ENCODE results near the gene ZZZ3. TPM values are rescaled to one million over a fixed set of nuclear protein-coding genes. Genes with fewer than 3 reads are reported as not detected.

ZZZ3 gene
- total and polyA plus RNA-seq, 10 of the 15 experiments (the other 5 are each of a cell fraction or from before 2014, with no cell fraction given), result 10.5 to 44.1 (median 29.5) TPM

DNA sequence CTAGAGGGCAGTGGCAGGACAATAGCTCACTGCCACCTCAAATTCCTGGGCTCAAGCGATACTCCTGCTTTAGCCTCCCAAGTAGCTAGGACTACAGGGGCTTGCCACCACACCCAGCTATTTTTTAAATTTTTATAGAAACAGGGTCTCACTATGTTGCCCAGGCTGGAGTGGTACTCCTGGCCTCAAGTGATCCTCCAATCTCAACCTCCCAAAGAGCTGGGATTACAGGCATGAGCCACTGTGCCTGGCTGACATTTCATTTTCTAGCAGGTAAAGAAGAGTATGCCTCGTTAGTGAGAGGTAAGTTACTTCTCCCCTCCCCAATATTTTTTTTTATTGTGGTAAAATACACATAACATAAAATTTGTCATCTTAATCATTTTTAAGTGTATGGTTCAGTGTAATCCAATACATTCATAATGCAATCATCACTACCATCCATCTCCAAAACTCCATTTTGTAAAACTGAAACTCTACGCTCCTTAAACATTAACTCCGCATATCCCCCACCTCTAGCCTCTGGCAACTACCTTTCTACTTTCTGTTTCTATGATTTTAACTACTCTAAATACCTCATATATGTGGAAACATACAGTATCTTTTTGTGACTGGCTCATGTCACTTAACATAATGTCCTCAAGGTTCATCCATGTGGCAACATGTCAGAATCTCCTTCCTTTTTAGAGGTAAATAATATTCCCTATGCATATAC, 22.4 kb downstream of the ZZZ3 start:
- no peak for TF ChIP-seq ZNF384 (IDR thresholded peaks at IDR 0.05; ENCODE audit: borderline replicate concordance, low read depth, low read length)
- TF ChIP-seq BACH1 (IDR thresholded peaks at IDR 0.05; ENCODE audit: borderline replicate concordance), result no peak
- no peak for TF ChIP-seq RBBP5 (conservative IDR thresholded peaks at IDR 0.05)
- no peak for TF ChIP-seq NR2F1 (conservative IDR thresholded peaks at IDR 0.05)
- Histone ChIP-seq H3K36me3 (ENCODE audit: control insufficient read depth in 2 of 2, insufficient read depth in 2 of 2, low read length in 1 of 2) (no peaks in the 10 kb centered on the region; a peak in 2 of 4 replicates), H3K9me3 (replicated peaks; ENCODE audit: control insufficient read depth, insufficient read depth, low read length) (no peaks in the 10 kb centered on the region), H3K4me3 (no peak overlapping the region), H3K9ac (ENCODE audit: control insufficient read depth, insufficient read depth, low read length) (no peak overlapping the region), H3K27me3 (replicated peaks in 1 of 2; ENCODE audit: control insufficient read depth in 2 of 2, insufficient read depth in 2 of 2, low read length in 1 of 2) (no peaks in the 10 kb centered on the region), H3K4me2 (ENCODE audit: control insufficient read depth, insufficient read depth) (no peak overlapping the region), H3K4me1 (ENCODE audit: control insufficient read depth, insufficient read depth, low read length) (no peaks in the 10 kb centered on the region), H4K20me1 (ENCODE audit: control insufficient read depth, insufficient read depth) (0 out of 2 replicates have a peak, but pooled peaks cover 4% of the 10 kb centered on the region), H2AFZ (ENCODE audit: control insufficient read depth, low read depth, low read length) (no peak overlapping the region), H3K27ac (ENCODE audit: control insufficient read depth, insufficient read depth) (no peak overlapping the region), H3K79me2 (ENCODE audit: control insufficient read depth, insufficient read depth, low read length) (peaks cover 56% of the 10 kb centered on the region)
- in situ Hi-C loops (cut with MboI), result no loop called here
- ChIA-PET RAD21 (ENCODE audit: unreplicated experiment) (no interaction called here), SMC1A (ENCODE audit: uncharacterized antibody, unreplicated experiment) (interaction anchor here (1.3 to 2.1 kb wide), 3 partner anchors 8 to 12 kb away, joined by 3 to 6 read pairs (median 4); no protein-coding TSS in a partner anchor), CTCF (interaction anchor here (0.6 to 1.0 kb wide), 2 partner anchors 9 to 466 kb away, joined by 3 read pairs; no protein-coding TSS in a partner anchor), POLR2A (interaction anchor here (1.0 kb wide), 1 partner anchor 12 kb away, joined by 7 read pairs; no protein-coding TSS in a partner anchor)
- ATAC-seq (no peak), DNase-seq (ENCODE audit: low read depth, low spot score) (no peak), FAIRE-seq (no peak)
- no TSS peak for BruUV-seq (replicated peaks)
- intact Hi-C loops (cut with micrococcal nuclease; ENCODE audit: unreplicated experiment), result no loop called here
- WGBS (ENCODE audit: insufficient coverage, insufficient replicate concordance, low lambda C conversion rate, missing lambda C conversion rate), result 75% methylated on average over 4 of the region's 4 CpGs

DNA sequence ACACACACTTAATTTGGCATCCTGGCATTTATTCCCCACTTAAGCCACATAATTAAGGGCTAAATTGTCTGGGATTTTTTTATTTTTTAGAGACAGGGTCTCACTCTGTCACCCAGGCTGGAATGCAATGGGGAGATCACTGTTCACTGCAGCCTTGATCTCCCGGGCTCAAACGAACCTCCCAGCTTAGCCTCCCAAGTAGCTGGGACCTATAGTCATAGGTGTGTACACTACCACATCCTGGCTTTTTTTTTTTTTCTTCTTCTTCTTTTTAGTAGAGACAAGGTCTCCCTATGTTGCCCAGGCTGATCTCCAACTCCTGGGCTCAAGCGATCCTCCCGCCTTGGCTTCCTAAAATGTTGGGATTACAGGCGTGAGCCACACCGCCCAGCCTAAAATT, 24.2 kb downstream of the ZZZ3 start:
- TF ChIP-seq, protein P1, sequence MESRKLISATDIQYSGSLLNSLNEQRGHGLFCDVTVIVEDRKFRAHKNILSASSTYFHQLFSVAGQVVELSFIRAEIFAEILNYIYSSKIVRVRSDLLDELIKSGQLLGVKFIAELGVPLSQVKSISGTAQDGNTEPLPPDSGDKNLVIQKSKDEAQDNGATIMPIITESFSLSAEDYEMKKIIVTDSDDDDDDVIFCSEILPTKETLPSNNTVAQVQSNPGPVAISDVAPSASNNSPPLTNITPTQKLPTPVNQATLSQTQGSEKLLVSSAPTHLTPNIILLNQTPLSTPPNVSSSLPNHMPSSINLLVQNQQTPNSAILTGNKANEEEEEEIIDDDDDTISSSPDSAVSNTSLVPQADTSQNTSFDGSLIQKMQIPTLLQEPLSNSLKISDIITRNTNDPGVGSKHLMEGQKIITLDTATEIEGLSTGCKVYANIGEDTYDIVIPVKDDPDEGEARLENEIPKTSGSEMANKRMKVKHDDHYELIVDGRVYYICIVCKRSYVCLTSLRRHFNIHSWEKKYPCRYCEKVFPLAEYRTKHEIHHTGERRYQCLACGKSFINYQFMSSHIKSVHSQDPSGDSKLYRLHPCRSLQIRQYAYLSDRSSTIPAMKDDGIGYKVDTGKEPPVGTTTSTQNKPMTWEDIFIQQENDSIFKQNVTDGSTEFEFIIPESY (IDR thresholded peaks at IDR 0.05), result no peak
- TF ChIP-seq ZZZ3 (IDR thresholded peaks at IDR 0.05; ENCODE audit: control insufficient read depth, insufficient read length, low read depth) (no peak), ZNF384 (IDR thresholded peaks at IDR 0.05; ENCODE audit: borderline replicate concordance, low read depth, low read length) (no peak), IRF4 (IDR thresholded peaks at IDR 0.05; ENCODE audit: low read depth, low read length) (no peak), EP300 (IDR thresholded peaks at IDR 0.05; ENCODE audit: borderline replicate concordance in 1 of 2, control insufficient read depth in 1 of 2, low read depth in 2 of 2, low read length in 2 of 2) (no peak), HDAC6 (IDR thresholded peaks at IDR 0.05; ENCODE audit: unreplicated experiment) (no peak), SP1 (IDR thresholded peaks at IDR 0.05; ENCODE audit: low read depth, low read length) (no peak), CBFB (IDR thresholded peaks at IDR 0.05; ENCODE audit: low read depth) (no peak), MTA2 (IDR thresholded peaks at IDR 0.05; ENCODE audit: low read depth) (no peak), BHLHE40 (IDR thresholded peaks at IDR 0.05; ENCODE audit: borderline replicate concordance in 1 of 2, low read depth in 2 of 2, low read length in 1 of 2) (no peak), JUND (IDR thresholded peaks at IDR 0.05; ENCODE audit: low read depth, low read length) (no peak)
- RAD21 ChIA-PET (ENCODE audit: unreplicated experiment), result no interaction called here
- SMC1A ChIA-PET (ENCODE audit: uncharacterized antibody, unreplicated experiment), result interaction anchor here (1.0 to 2.1 kb wide), 3 partner anchors 11 to 14 kb away, joined by 3 to 6 read pairs (median 3); no protein-coding TSS in a partner anchor
- 99% methylated on average over 6 of the region's 6 CpGs for WGBS (ENCODE audit: insufficient coverage, insufficient replicate concordance, low lambda C conversion rate, missing lambda C conversion rate)
- H3K27ac ChIP-seq (ENCODE audit: control insufficient read depth, insufficient read depth), result no peak overlapping the region
- H3K9ac ChIP-seq (ENCODE audit: control insufficient read depth, insufficient read depth, low read length), result no peak overlapping the region
- H3K4me1 ChIP-seq (ENCODE audit: control insufficient read depth, insufficient read depth, low read length), result no peaks in the 10 kb centered on the region
- intact Hi-C loops (cut with micrococcal nuclease; ENCODE audit: unreplicated experiment), result no loop called here
- H3K9me3 ChIP-seq (replicated peaks; ENCODE audit: control insufficient read depth, insufficient read depth, low read length), result no peaks in the 10 kb centered on the region; the same call in 2 of the 3 replicates
- FAIRE-seq, result no peak
- H3K27me3 ChIP-seq (replicated peaks in 1 of 2; ENCODE audit: control insufficient read depth in 2 of 2, insufficient read depth in 2 of 2, low read length in 1 of 2), result no peaks in the 10 kb centered on the region
- no peak for ATAC-seq
- POLR2A ChIA-PET, result no interaction called here
- CTCF ChIA-PET, result interaction anchor here (0.7 to 1.0 kb wide), 2 partner anchors 15 to 61 kb away, joined by 3 to 4 read pairs; no protein-coding TSS in a partner anchor
- H3K36me3 ChIP-seq (ENCODE audit: control insufficient read depth in 2 of 2, insufficient read depth in 2 of 2, low read length in 1 of 2), result no peaks in the 10 kb centered on the region; a peak in 2 of 4 replicates
- BruUV-seq (replicated peaks), result no TSS peak
- DNase-seq (ENCODE audit: low read depth, low spot score), result no peak
- peaks cover 46% of the 10 kb centered on the region for H3K79me2 ChIP-seq (ENCODE audit: control insufficient read depth, insufficient read depth, low read length)
- no peak overlapping the region for H2AFZ ChIP-seq (ENCODE audit: control insufficient read depth, low read depth, low read length)
- H4K20me1 ChIP-seq (ENCODE audit: control insufficient read depth, insufficient read depth), result 0 out of 2 replicates have a peak, but pooled peaks cover 4% of the 10 kb centered on the region
- H3K4me2 ChIP-seq (ENCODE audit: control insufficient read depth, insufficient read depth), result no peak overlapping the region
- in situ Hi-C loops (cut with MboI), result no loop called here
- H3K4me3 ChIP-seq, result no peak overlapping the region

Measured in GM12878 (cell line).